Mesendoderm (in vitro differentiated cells): ENCODE results near the gene ZMYND19.
A peak's percentile ranks its signal among the peaks of the same experiment; 100 is the strongest.

ENCODE experiments used
- DNase-seq: peaks from one replicate; pipeline ENCODE4 v3.0.0; 2013
- H2AK5ac ChIP-seq: 2 replicates; pipeline ENCODE4 v1.6.1; 2013; ENCODE audit warnings: low read length, inconsistent platforms
- H2BK120ac ChIP-seq: 2 replicates; pipeline ENCODE4 v1.6.1; 2013; ENCODE audit warnings: low read depth, mild to moderate bottlenecking, low read length, moderate library complexity, mixed read lengths
- H2BK15ac ChIP-seq: replicated peaks from 2 replicates; pipeline ENCODE4 v1.6.1; 2013; ENCODE audit warnings: low read depth, mild to moderate bottlenecking, moderate library complexity
- H2BK5ac ChIP-seq: 2 replicates; pipeline ENCODE4 v1.6.1; 2013; ENCODE audit warnings: low read length, inconsistent platforms
- H3K18ac ChIP-seq: 2 replicates; pipeline ENCODE4 v1.6.1; 2013; ENCODE audit warnings: mild to moderate bottlenecking, low read length, mixed read lengths
- H3K23ac ChIP-seq: one replicate; pipeline ENCODE4 v1.6.1; 2013; ENCODE audit warnings: low read length
- H3K27ac ChIP-seq: 2 replicates; pipeline ENCODE4 v1.5.1; 2013; ENCODE audit warnings: low read depth, mild to moderate bottlenecking, inconsistent platforms, low read length, moderate library complexity
- H3K27me3 ChIP-seq: 2 replicates; pipeline ENCODE4 v1.6.1; 2013; ENCODE audit warnings: low read length, control low read depth, mild to moderate bottlenecking, inconsistent platforms; ENCODE audit not compliant: insufficient read depth, poor library complexity
- H3K36me3 ChIP-seq: 2 replicates; pipeline ENCODE4 v1.6.1; 2013; ENCODE audit warnings: low read length, inconsistent platforms; ENCODE audit not compliant: control insufficient read depth, insufficient read depth
- H3K4ac ChIP-seq: one replicate; pipeline ENCODE4 v1.6.1; 2013; ENCODE audit warnings: low read depth, mild to moderate bottlenecking, low read length, moderate library complexity
- H3K4me1 ChIP-seq: 2 replicates; pipeline ENCODE4 v1.6.1; 2013; ENCODE audit warnings: low read depth, low read length, inconsistent platforms; ENCODE audit not compliant: control insufficient read depth
- H3K4me2 ChIP-seq: 2 replicates; pipeline ENCODE4 v1.6.1; 2013; ENCODE audit warnings: low read length
- H3K4me3 ChIP-seq: 2 replicates; pipeline ENCODE4 v1.5.1; 2013; ENCODE audit warnings: mild to moderate bottlenecking, low read length
- H3K56ac ChIP-seq: one replicate; pipeline ENCODE4 v1.6.1; 2013; ENCODE audit warnings: low read length
- H3K79me1 ChIP-seq: 2 replicates; pipeline ENCODE4 v1.6.1; 2013; ENCODE audit warnings: low read length, inconsistent platforms
- H3K79me2 ChIP-seq: 2 replicates; pipeline ENCODE4 v1.6.1; 2013; ENCODE audit warnings: mild to moderate bottlenecking, low read length; ENCODE audit not compliant: control insufficient read depth, insufficient read depth
- H3K9ac ChIP-seq: 2 replicates; pipeline ENCODE4 v1.6.1; 2013; ENCODE audit warnings: low read length, inconsistent platforms
- H4K5ac ChIP-seq: one replicate; pipeline ENCODE4 v1.6.1; 2013; ENCODE audit warnings: low read length
- H4K8ac ChIP-seq: one replicate; pipeline ENCODE4 v1.6.1; 2013; ENCODE audit warnings: low read depth, mild to moderate bottlenecking, control low read depth, low read length, moderate library complexity
- WGBS: extraction: QIAGEN DNeasy Blood & Tissue Kit; methylation state at CpG from one replicate; pipeline ENCODE4 v1.1.7; 2013; ENCODE audit warnings: low lambda C conversion rate, missing lambda C conversion rate; ENCODE audit not compliant: insufficient coverage; ENCODE audit errors: extremely low coverage; 5-methylcytosine and 5-hydroxymethylcytosine counted together

Gene ZMYND19

DNA sequence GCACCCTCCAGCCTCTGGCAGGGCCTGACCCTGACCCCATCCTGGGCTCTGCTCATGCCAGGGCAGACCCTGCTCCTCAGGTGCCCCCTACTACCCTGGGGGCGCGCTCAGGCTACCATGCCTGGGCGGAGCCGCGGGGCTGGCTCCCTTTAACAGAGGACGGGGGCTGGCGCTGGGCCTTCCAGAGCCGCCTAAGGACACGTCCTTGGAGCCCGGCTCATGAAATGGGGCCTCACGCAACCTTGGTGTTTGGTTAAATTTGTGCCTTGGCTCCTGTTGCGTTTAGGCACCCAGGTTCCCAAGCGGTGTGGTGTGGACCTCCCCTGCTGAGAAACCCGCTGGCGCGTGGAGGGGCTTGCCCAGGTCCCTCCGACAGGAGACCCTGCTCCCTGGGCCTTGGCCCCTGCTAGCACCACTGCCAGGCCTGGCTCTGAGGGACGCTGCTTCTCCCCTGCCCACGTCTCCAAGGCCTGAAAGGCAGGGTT is 25.1 kb upstream of the ZMYND19 start:
- no peak overlapping the region for H2BK5ac ChIP-seq
- no peak overlapping the region for H3K27ac ChIP-seq
- no peak overlapping the region for H4K8ac ChIP-seq
- peaks cover 28% of the 10 kb centered on the region for H3K79me2 ChIP-seq
- no peak overlapping the region for H2BK120ac ChIP-seq
- peaks cover 4% of the 10 kb centered on the region for H3K36me3 ChIP-seq
- no CpG with 5 or more reads among the region's 19 CpGs for WGBS
- H2BK15ac ChIP-seq, result no peak overlapping the region
- H2AK5ac ChIP-seq, result no peak overlapping the region
- no peak overlapping the region for H3K56ac ChIP-seq
- H3K79me1 ChIP-seq, result peaks cover 13% of the 10 kb centered on the region
- no peaks in the 10 kb centered on the region for H3K27me3 ChIP-seq
- H4K5ac ChIP-seq, result no peak overlapping the region
- H3K4me1 ChIP-seq, result peaks cover 5% of the 10 kb centered on the region
- no peak for DNase-seq
- no peak overlapping the region for H3K4me2 ChIP-seq
- no peak overlapping the region for H3K18ac ChIP-seq
- no peak overlapping the region for H3K23ac ChIP-seq
- no peak overlapping the region for H3K4me3 ChIP-seq
- no peak overlapping the region for H3K4ac ChIP-seq
- H3K9ac ChIP-seq, result no peak overlapping the region

DNA sequence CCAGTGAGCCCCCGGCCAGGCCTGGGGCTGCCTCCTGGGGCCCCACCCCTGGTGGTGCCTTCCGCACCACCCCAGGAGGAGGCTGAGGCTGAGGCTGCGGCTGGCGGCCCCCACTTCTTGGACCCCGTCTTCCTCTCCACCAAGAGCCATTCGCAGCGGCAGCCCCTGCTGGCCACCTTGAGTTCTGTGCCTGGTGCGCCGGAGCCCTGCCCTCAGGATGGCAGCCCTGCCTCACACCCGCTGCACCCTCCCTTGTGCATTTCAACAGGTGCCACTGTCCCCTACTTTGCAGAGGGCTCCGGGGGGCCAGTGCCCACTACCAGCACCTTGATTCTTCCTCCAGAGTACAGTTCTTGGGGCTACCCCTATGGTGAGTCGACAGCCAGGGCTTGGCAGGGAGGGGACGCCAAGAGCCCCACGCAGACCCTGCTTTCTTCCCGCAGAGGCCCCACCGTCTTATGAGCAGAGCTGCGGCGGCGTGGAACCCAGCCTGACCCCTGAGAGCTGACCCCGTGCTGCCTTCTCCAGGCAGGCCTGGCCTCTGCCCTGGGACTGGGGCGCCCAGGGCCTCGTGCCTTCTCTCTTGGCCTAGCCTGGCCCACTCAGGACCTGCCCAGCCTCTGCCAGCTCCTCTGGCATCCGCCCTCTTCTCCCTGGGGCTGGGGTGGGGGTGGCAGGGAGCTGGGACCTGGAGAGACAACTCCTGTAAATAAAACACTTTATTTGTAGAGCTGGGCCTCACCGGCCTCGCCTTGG is 24.5 kb upstream of the ZMYND19 start:
- Histone ChIP-seq H3K4me2 (no peak overlapping the region), H3K27ac (no peak overlapping the region), H2BK5ac (no peak overlapping the region), H2BK15ac (no peak overlapping the region), H3K18ac (no peak overlapping the region), H2AK5ac (no peak overlapping the region), H4K5ac (no peak overlapping the region), H3K36me3 (peaks cover 4% of the 10 kb centered on the region), H4K8ac (no peak overlapping the region), H3K9ac (no peak overlapping the region), H3K27me3 (no peaks in the 10 kb centered on the region), H3K56ac (no peak overlapping the region), H3K79me2 (peaks cover 22% of the 10 kb centered on the region), H3K79me1 (peaks cover 13% of the 10 kb centered on the region), H3K23ac (no peak overlapping the region), H3K4me1 (peaks cover 5% of the 10 kb centered on the region), H3K4me3 (no peak overlapping the region), H3K4ac (no peak overlapping the region), H2BK120ac (no peak overlapping the region)
- DNase-seq, result no peak
- no CpG with 5 or more reads among the region's 25 CpGs for WGBS

DNA sequence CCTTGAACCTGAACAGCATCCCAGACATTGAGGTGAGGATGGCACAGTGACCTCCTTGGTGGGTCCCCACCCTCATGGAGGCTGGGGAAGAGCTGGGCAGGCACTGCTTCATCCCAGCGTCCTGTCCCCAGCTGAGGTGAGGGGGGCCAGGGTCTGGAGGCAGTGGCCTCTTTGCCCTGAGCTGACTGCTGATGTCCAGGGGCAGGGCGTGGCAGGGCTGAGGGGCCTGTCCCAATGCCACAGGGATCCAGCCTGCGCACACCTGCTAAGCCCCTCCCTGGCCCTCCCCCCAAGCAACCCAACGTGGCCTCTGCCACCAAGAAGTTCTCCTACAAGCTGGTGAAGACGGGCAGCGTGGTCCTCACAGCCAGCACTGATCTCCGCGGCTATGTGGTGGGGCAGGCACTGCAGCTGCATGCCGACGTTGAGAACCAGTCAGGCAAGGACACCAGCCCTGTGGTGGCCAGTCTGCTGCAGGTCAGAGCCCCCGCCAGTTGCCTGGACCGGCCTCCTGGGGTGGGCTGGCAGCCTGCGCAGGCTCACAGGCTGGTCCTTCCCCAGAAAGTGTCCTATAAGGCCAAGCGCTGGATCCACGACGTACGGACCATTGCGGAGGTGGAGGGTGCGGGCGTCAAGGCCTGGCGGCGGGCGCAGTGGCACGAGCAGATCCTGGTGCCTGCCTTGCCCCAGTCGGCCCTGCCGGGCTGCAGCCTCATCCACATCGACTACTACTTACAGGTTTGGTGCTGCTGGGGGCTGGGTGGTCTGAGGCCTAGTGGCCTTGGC is 23.6 kb upstream of the ZMYND19 start:
- H3K4me3 ChIP-seq, result no peak overlapping the region
- no peak overlapping the region for H3K56ac ChIP-seq
- H2AK5ac ChIP-seq, result no peak overlapping the region
- H3K23ac ChIP-seq, result no peak overlapping the region
- H3K4ac ChIP-seq, result no peak overlapping the region
- no CpG with 5 or more reads among the region's 27 CpGs for WGBS
- peaks cover 11% of the 10 kb centered on the region for H3K79me1 ChIP-seq
- H3K36me3 ChIP-seq, result peaks cover 4% of the 10 kb centered on the region
- no peak overlapping the region for H3K4me2 ChIP-seq
- no peak overlapping the region for H3K27ac ChIP-seq
- no peaks in the 10 kb centered on the region for H3K27me3 ChIP-seq
- no peak overlapping the region for H2BK15ac ChIP-seq
- H3K9ac ChIP-seq, result no peak overlapping the region
- no peak for DNase-seq
- H2BK120ac ChIP-seq, result no peak overlapping the region
- H4K5ac ChIP-seq, result no peak overlapping the region
- peaks cover 5% of the 10 kb centered on the region for H3K4me1 ChIP-seq
- H2BK5ac ChIP-seq, result no peak overlapping the region
- H3K18ac ChIP-seq, result no peak overlapping the region
- H3K79me2 ChIP-seq, result peaks cover 16% of the 10 kb centered on the region
- no peak overlapping the region for H4K8ac ChIP-seq

DNA sequence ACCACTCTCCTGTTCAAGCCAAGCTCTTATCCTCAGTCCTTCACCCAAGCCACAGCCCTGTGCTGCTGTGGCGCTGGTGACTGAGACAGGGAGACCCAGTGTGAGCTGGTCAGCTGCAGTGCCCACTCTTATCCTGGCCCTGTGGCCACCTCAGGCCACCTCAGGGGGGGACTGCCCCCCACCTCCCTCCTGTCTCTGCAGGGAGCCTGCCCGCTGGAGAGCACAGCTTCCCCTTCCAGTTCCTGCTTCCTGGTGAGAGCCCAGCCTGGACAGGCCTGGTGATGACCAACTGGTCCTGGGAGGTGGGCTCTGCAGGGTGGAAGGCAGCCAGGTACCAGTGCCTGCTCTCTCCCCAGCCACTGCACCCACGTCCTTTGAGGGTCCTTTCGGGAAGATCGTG is 22.9 kb upstream of the ZMYND19 start:
- H3K56ac ChIP-seq, result no peak overlapping the region
- no CpG with 5 or more reads among the region's 5 CpGs for WGBS
- peaks cover 5% of the 10 kb centered on the region for H3K4me1 ChIP-seq
- H3K23ac ChIP-seq, result no peak overlapping the region
- H2BK5ac ChIP-seq, result no peak overlapping the region
- no peaks in the 10 kb centered on the region for H3K27me3 ChIP-seq
- H3K4ac ChIP-seq, result no peak overlapping the region
- peaks cover 10% of the 10 kb centered on the region for H3K79me1 ChIP-seq
- no peak overlapping the region for H3K4me2 ChIP-seq
- no peak overlapping the region for H2BK15ac ChIP-seq
- no peak overlapping the region for H2AK5ac ChIP-seq
- no peak overlapping the region for H4K8ac ChIP-seq
- H3K9ac ChIP-seq, result no peak overlapping the region
- no peak overlapping the region for H3K27ac ChIP-seq
- DNase-seq, result no peak
- H3K18ac ChIP-seq, result no peak overlapping the region
- no peak overlapping the region for H4K5ac ChIP-seq
- H3K79me2 ChIP-seq, result peaks cover 15% of the 10 kb centered on the region
- H3K4me3 ChIP-seq, result no peak overlapping the region
- H2BK120ac ChIP-seq, result no peak overlapping the region
- H3K36me3 ChIP-seq, result peaks cover 4% of the 10 kb centered on the region

DNA sequence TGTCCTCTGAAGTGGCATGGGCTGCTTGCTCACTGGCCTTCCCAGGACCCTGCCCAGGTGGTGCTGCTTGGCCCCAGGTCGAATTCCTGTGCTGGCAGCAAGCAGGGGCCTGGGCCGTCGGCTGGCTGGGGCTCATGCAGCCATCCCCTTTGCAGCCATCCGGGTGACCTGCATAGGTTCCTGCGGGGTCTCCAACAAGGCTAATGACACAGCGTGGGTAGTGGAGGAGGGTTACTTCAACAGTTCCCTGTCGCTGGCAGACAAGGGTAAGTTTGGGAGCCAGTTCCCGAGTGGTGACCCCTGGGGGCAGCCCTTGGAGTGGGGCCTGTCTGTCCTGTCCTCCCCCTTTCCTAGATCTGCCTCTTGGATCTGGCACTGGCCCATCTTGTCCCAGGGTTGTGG is 22.4 kb upstream of the ZMYND19 start:
- no peak overlapping the region for H3K4ac ChIP-seq
- no peak overlapping the region for H2BK5ac ChIP-seq
- no peaks in the 10 kb centered on the region for H3K27me3 ChIP-seq
- H3K23ac ChIP-seq, result no peak overlapping the region
- no peak overlapping the region for H4K5ac ChIP-seq
- H3K79me2 ChIP-seq, result peaks cover 10% of the 10 kb centered on the region
- WGBS, result no CpG with 5 or more reads among the region's 8 CpGs
- no peak overlapping the region for H3K18ac ChIP-seq
- no peak overlapping the region for H2AK5ac ChIP-seq
- no peak overlapping the region for H3K4me3 ChIP-seq
- H2BK15ac ChIP-seq, result no peak overlapping the region
- H4K8ac ChIP-seq, result no peak overlapping the region
- H3K56ac ChIP-seq, result peak overlapping the region; percentile 5
- no peak overlapping the region for H2BK120ac ChIP-seq
- H3K9ac ChIP-seq, result no peak overlapping the region
- DNase-seq, result no peak
- H3K27ac ChIP-seq, result no peak overlapping the region
- peaks cover 8% of the 10 kb centered on the region for H3K79me1 ChIP-seq
- H3K36me3 ChIP-seq, result peaks cover 4% of the 10 kb centered on the region
- H3K4me2 ChIP-seq, result no peak overlapping the region
- H3K4me1 ChIP-seq, result peaks cover 5% of the 10 kb centered on the region
